GM12865 (cell line): ENCODE measurements around the gene COMT.

ENCODE experiments used
- DNase-seq: peaks from one replicate; pipeline ENCODE4 v3.0.0; 2010; ENCODE audit warnings: low read depth
- H3K4me3 ChIP-seq: 2 replicates; pipeline ENCODE4 v1.5.1; 2011; ENCODE audit warnings: mild to moderate bottlenecking, low read depth, low read length, control low read depth
- CTCF ChIP-seq: IDR thresholded peaks from 2 replicates; pipeline ENCODE4 v1.5.1; 2011; ENCODE audit warnings: low read length, control low read depth, low read depth, inconsistent platforms; ENCODE audit not compliant: insufficient read depth; ENCODE audit errors: missing control alignments

Gene COMT

GRCh38 chr22:19937616-19938473 is 3.7 kb upstream of the COMT start:
- no peak for DNase-seq
- H3K4me3 ChIP-seq: no peak overlapping the region
- no peak for TF ChIP-seq CTCF

- TF ChIP-seq CTCF: no peak
- peak overlapping the region; percentile 70 for H3K4me3 ChIP-seq
- DNase-seq: no peak
These were observed 822 bp upstream of the COMT start for GRCh38 chr22:19940536-19941364.

- no peak for TF ChIP-seq CTCF
- H3K4me3 ChIP-seq: peak overlapping the region; percentile 70
- peak; percentile 51 for DNase-seq
These were observed 847 bp downstream of the COMT start for GRCh38 chr22:19942157-19943081.

GRCh38 chr22:19943082-19944026 is 1.8 kb downstream of the COMT start:
- peak; percentile 37 for DNase-seq
- H3K4me3 ChIP-seq: peak overlapping the region; percentile 70
- no peak for TF ChIP-seq CTCF

GRCh38 chr22:19948057-19948760 is 6.6 kb downstream of the COMT start:
- DNase-seq: no peak
- no peak for TF ChIP-seq CTCF
- H3K4me3 ChIP-seq: no peak overlapping the region
